COR-L47 (cell line): ENCODE measurements around the gene ETHE1.

Experiments used
- DNase-seq: peaks from one replicate; lab custom pipeline; 2025; lab: John Stamatoyannopoulos, UW

ETHE1 gene

DNA sequence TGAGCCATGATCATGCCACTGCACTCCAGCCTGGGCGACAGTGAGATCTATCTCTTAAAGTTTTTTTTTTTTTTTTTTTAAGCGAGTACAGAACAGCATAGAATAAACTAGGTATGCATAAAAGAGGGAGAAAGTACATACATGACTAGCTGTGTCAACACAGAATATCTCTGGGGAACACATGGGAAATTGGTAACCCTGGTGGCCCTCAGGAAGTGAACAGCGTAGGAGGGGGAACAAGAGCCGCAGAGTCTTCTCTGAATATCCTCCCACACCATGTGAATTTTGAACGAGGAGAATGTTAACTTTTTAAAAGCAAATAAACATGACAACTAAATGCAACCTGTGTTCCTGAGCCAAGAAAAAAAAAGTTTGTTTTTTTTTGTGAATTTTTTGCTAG is 37.7 kb downstream of the ETHE1 start:
- DNase-seq = no peak

- DNase-seq = no peak
Measured at GRCh38 chr19:43488179-43488578, 38.8 kb downstream of the ETHE1 start.

GRCh38 chr19:43486412-43486811 is 40.6 kb downstream of the ETHE1 start:
- no peak for DNase-seq

GRCh38 chr19:43485951-43486350 is 41.0 kb downstream of the ETHE1 start:
- DNase-seq = no peak

DNA sequence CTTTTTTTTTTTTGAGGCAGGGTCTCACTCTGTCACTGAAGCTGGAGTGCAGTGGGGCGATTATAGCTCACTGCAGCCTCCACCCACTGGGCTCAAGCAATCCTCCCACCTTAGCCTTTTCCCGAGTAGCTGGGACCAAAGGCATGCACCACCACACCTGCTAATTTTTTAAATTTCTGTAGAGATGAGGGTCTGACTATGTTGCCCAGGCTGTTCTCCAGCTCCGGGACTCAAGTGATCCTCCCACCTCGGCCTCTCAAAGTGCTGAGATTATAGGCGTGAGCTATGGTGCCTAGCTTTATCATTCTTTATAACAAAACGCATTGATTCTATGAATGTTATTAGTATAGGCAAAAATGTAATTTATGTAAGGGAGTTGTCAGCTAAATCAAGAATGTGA is 43.7 kb downstream of the ETHE1 start:
- DNase-seq = no peak

DNA sequence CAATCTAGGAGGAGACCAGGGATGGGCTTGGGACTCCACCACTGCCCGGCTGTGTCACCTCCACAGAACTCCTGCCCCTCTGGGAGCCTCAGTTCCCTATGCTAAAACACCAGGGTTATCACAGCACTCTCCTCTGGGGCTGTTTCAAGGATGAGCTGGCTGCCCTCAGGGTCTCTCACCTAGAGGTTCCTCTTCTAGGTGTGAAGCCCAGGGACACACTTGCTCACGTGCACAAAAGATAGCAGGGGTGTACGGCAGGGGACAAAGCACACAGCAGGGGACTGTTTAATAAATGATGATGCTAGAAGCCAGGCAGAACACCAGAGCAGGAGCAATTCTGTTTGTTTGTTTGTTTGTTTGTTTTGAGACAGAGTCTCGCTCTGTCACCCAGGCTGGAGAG is 44.8 kb downstream of the ETHE1 start:
- DNase-seq = no peak

- DNase-seq = no peak
Measured at GRCh38 chr19:43481701-43482100, 45.3 kb downstream of the ETHE1 start.

- DNase-seq = no peak
Measured at GRCh38 chr19:43480574-43480973, 46.4 kb downstream of the ETHE1 start.

DNA sequence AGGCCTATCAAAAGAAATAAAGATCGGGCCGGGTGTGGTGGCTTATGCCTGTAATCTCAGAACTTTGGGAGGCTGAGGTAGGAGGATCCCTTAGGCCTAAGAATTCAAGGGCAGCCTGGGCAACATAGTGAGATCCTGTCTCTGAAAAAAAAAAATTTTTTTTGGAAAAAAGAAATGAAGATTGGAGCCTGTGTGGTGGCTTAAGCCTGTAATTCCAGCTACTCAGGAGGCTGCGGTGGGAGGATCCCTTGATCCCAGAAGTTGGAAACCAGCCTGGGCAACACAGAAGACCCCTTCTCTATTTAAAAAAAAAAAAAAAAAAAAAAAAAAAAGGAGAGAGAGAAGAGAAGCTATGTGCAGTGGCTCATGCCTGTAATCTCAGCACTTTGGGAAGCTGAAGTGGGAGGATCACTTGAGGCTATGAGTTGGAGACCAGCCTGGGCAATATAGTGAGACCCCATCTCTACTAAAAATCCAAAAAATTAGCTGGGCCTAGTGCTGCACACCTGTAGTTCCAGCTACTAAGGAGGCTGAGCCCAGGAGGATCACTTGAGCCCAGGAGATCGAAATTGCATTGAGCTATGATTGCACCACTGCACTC is 46.9 kb downstream of the ETHE1 start:
- no peak for DNase-seq

GRCh38 chr19:43479226-43479625 is 47.8 kb downstream of the ETHE1 start:
- no peak for DNase-seq

GRCh38 chr19:43478323-43478722 is 48.7 kb downstream of the ETHE1 start:
- no peak for DNase-seq

- no peak for DNase-seq
Measured at GRCh38 chr19:43476606-43477005, 50.4 kb downstream of the ETHE1 start.

DNA sequence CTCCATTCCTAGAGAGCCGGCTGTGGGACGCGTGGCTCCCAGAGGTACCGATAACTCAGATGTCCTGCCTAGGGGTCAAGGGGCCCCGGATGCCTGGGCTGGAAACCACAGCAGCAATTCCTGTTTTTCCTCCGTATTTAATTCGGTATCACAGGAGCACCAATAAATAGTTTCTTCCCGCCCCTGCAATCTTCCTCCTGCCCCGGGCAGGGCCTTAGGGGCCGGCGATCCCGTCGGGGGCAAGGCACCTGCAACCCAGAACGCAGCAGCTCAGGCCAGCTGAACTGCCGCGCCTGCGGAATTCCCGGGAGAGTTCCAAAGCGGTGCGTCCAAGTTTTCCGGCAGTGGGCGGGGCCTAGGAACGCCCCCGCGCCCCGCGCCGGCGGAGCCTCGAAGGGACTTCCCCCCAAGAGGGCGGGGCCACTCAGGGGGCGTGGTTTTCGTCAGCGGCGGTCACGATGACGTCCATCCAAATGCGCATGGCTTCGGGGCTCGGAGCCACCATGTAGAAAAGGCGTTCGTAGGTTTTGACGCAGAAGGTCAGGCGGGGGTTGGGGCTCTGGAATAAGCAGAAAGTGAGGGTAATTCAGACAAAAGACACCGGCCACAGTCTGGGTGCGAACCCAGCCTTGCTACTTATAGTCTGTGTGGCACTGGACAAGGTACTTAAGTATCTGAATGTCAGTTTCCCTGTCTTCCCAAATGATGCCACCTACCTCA is 51.9 kb downstream of the ETHE1 start:
- peak; percentile 47 for DNase-seq

DNA sequence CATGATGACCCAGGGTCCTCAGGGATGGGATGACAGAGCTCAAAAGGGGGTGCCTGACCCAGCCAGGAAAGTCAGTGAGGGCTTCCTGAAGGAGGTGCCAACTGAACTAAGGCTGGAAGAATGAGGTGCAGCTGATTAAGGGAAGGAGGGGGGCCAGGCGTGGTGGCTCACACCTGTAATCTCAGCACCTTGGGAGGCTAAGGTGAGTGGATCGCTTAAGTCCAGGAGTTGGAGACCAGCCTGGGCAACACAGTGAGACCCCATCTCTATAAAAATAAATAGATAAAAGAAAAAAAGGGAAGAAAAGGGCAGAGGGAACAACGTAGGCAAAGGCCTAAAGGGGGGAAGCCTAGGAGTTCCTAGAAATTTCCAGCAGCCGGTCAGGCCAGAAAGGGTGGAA is 52.5 kb downstream of the ETHE1 start:
- no peak for DNase-seq

DNA sequence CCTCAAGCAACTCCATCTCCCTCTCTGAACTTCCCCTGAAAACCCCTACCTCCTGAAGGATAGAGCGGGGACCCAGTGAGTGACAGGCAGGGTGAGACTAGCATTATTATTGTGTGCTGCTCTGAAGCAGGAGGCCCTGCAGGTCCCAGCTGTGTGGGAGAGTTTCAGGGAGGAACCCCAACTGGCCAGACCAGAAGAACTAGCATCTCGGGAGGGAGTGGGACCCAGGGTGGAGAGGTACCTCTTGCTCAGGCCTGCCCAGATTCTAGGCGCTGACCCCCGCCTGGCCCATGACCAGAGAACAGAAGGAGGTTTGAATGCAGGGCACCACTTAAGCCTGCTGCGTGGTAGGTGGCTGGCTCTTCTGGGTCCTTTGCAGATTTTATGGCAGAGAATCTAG is 55.9 kb downstream of the ETHE1 start:
- DNase-seq = no peak

GRCh38 chr19:43470288-43470687 is 56.7 kb downstream of the ETHE1 start:
- no peak for DNase-seq

DNA sequence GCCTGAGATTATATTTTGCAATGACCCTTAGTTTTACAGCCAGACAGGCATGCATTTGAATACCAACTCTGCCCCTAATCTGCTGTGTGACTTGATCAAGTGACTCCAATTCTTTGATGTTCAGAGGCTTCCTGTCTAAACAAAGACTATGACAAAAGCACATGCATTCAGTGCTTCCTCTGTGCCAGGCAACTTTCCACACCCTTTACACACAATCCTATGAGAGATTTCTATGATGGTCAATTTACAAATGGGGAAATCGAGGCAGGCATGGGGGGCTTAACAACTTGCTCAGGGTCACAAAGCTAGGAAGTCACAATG is 57.9 kb downstream of the ETHE1 start:
- no peak for DNase-seq

DNA sequence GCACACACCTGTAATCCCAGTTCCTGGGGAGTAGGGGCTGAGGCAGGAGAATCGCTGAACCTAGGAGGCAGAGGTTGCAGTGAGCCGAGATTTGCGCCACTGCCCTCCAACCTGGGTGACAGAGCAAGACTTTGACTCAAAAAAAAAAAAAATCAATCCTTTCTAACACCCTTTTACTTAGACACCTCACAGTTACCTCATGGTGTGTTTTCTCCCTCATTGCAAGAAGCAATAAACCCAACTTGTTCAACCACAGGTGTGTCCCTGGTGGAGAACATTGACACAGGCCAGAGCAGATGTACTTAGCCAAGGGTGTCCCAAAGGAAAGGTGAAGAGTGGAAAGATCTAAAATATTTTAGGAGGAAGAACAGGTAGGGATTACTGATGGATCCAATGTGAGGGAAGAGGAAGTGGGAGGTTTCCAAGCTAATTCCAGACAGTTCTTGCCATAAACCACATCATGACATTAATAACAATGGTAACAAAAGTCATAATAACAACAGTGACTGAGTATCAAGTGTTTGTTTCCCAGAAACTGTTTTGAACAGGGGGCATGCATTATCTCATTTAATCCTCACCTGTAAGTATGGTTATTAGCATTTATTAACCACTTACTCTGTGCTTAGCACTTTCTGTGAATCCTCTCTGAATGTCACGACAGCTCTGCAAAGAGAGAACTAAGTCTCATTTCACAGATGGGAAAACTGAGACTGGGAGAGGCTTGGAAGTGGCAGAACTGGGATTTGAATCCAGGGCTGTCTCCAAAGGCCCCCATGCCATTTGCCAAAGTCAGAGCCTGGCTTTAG is 58.4 kb downstream of the ETHE1 start:
- no peak for DNase-seq

- no peak for DNase-seq
Measured at GRCh38 chr19:43467730-43468129, 59.3 kb downstream of the ETHE1 start.

DNA sequence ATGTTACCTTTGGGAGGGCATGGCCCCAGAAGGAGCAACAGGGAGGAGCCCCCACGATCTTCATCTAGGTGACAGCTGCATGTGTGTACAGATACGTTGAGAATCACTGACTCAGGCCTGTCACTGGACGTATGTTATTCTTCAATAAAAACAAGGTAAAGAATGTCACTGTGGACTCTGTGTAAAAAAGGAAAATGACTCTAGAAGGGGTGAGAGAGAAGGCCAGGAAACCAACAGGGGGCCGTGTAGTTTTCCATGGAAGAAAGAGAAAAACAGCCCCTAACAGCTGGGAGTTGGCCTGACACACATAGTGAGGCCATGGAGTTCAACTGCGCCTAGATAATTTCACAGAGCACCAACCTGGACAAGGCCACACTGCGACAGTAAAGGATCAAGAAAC is 59.7 kb downstream of the ETHE1 start:
- DNase-seq = no peak

DNA sequence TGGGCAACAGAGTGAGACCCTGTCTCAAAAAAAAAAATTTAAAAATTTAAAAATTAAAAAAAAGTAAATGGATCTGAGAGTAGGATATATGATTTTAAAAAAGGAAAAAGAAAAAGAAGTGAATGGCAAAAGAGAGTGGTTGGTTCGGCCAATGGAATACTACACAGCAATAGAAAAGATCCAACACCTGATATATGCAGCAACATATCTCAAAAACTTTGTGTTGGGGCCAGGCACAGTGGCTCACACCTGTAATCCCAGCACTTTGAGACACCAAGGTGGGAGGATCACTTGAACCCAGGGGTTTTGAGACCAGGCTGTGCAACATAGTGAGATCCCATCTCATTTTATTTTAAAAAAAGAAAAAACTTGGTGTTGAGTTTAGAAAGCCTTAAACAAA is 60.2 kb downstream of the ETHE1 start:
- DNase-seq = no peak

GRCh38 chr19:43465468-43466120 is 61.4 kb downstream of the ETHE1 start, which contains the start of gene LYPD3:
Gene LYPD3 (minus strand): TSS chr19:43465608. CDS start chr19:43465571, 37 bp downstream.
- no peak for DNase-seq
